HuH-7.5 (cell line): Measurements from ENCODE around the gene IRAK1.
A peak's percentile ranks its signal among the peaks of the same experiment; 100 is the strongest.

Experiments used
- DNase-seq: peaks from one replicate; pipeline ENCODE4 v3.0.0; 2011; ENCODE audit warnings: low spot score

The IRAK1 gene

GRCh38 chrX:154019633-154020528 is at the start of gene IRAK1:
IRAK1 (minus strand) TSS chrX:154019902; CDS start chrX:154019812, 90 bp downstream.
- DNase-seq = peak; percentile 50

DNA sequence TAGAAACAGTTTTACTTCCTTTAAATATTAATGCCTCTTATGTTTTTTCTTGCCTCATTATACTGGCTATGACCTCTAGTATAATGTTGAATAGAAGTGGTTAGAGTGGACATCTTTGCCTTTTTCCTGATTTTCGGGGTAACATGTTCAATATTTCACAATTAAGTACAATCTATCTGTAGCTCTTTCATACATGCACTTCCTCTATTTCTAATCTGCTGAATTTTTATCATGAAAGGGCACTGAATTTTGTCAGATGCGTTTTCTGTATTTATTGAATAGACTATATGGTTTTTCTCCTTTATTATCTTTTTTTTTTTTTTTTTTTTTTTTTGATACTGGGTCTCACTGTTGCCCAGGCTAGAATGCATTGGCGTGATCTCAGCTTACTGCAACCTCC is 48.9 kb upstream of the IRAK1 start:
- DNase-seq = no peak

- no peak for DNase-seq
Observed at GRCh38 chrX:154064637-154065435, 45.1 kb upstream of the IRAK1 start.

DNA sequence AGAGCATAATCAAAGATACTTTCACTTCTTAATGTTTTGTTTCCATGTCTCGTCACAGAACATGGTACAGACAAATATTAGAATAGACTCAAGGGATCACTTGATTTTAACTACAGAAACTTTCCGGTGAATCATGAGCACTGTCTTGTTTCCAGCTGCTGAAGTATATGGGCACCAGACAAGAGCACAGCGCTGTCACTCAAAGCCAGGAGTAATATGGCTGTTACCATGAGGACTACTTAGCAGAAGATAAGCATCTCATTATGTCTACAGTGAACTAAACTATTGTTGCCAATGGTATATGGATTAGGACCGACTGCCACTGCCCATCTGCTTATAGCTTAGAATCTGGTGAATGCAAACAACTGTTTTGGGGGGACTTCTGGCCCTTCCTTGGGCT is 43.5 kb upstream of the IRAK1 start:
- DNase-seq = no peak

DNA sequence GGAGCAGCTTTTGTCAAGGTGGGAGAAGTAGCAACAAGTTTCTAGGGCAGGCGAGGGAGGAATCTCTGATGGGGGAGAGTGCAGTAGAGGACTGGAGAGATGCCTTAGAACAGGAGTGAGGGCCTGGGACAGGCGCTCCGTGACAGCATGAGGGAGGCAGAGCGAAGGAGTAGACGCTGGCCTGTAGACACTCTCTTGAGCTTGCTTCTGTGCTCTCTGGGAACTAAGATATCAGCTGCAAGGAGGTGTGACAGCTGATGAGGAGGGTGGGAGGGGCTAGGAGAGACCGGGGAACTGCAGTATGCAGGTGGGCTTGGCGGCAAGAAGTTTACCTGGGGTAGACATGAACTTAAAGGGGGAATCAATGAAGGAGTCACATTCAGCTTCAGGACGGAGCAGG is 42.1 kb upstream of the IRAK1 start:
- DNase-seq = no peak

DNA sequence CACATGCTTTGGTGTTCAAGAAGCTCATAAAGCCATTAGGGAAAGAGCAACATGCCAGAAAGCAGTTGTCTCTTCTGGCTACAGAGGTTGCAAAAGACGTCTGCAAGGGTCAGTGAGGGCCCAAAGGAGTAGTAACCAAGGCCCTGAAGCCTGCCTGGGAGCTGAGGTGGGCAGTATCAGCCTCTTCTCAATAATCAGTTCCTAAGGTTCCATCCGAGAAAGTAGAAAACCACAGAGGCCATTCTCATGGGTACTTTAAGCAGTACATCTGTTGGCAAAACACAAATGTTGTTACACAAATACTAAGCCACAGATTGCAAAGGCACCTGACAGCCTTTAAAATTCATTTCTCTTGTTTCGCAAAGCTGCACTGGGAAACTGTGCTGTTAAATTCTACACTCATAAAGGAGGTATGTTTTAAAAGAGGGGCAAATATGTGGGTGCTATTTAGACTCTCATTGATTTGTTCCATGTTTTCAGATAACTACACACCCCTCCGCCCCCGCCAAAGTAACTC is 40.1 kb upstream of the IRAK1 start:
- DNase-seq = no peak

GRCh38 chrX:154059231-154059630 is 39.5 kb upstream of the IRAK1 start:
- no peak for DNase-seq

DNA sequence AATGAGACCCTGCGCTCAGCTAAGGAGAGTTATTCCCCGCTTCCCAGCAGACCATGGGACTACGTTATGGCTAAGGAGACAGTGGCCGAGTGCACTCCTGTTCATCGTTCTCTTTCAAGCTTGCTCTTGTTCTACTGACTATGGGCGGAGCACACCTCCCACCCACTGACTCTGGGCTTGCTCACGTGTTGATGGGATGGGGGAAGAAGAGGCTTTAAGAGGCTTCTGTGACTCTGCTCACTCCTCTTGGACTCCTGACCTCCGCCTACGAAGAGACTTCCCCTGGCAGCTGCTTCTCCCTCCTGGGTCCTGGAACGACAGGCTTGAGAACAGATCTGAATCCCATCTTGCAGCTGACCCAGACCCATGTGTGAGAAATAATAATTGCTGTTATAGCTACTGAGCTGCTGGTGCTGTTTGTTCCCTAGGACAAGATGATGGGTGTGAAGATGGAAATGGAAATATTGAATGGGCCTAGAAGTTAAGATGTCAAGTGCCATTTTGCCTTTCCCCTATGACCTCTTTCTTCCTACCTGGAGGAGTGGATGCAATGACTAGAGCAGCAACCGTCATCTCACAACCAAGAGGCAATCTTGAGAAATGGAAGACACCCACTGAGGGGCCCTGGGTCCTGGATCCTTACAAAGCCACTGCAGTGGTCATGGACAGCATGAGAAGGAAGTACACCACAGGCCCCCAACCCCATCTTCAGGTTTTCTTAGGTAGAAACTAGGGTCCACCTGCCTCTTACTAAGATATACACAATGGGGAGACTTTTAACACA is 38.7 kb upstream of the IRAK1 start:
- DNase-seq = no peak

GRCh38 chrX:154057791-154058190 is 38.1 kb upstream of the IRAK1 start:
- no peak for DNase-seq

- peak; percentile 37 for DNase-seq
Observed at GRCh38 chrX:154056770-154057241, 37.1 kb upstream of the IRAK1 start.

DNA sequence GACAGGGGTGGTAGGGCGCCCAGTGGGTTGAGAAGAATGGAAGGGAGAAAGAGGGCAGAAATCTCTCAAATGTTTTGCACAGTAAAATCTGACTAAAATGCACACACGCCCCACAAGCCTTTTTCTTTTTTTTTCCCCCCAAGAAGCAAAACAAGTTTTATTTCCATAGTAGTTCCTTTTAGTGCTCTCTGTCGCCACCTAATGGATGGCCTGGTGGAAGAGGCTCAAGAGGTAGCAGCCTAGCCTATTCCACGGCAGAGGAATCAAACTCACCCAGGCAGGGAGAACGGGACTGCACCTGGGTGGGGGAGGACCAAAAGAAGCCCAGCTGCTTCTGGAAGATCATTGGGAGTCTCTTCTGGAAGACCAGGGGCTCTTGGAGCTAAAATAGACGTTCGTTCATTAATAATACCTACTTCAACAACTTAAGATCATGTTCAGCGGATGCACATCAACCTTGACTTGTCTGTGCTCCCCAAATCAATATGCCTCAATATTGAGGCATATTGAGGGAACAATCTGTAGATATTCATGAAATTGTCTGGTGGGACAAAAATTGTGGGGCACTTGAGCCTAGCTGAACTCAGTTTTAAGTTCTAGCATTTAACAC is 31.6 kb upstream of the IRAK1 start:
- peak; percentile 23 for DNase-seq

GRCh38 chrX:154050113-154050495 is 30.4 kb upstream of the IRAK1 start:
- DNase-seq = no peak

DNA sequence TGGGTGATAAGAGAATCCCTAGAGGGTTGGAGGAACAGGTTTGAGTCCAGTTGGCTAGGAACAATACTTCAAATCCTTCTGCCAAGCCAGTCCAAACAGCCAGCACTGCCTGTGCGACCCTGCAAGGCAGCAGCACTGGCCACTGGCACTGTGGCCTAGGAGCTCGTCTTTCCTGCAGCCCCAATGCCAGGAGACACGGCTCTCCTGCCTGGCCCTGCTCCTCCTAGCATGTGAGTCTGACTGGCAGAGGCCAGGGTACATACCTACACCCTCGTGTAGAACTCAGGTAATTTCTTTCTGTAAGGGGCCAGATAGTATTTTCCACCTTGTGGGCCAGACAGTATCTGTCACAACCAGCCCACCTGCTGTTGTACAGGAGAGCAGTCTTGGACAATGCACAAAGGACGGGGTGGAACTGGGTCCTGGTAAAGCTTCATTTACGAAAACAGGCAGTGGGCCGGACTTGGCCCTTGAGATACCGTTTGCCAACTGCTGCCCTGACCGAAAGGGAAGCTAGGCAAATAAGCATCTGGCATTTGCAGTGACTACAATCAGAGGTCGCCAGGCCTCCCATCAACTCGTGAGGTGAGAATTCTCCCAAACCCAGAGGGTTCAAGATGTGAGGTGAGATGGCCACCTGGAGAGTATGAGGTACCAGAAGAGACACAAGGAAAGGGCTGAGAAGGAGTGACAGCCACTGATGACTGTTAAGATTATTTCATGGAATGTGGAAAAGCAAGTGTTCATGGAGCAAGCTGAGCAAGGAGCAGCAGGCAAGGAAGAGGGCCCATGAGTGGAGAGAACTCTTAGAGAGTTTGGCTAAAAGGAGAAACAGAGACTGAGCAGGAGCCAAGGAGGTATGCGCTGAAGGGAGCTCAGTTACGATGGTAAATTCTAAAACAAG is 29.8 kb upstream of the IRAK1 start:
- DNase-seq = no peak

GRCh38 chrX:154048398-154048797 is 28.7 kb upstream of the IRAK1 start:
- DNase-seq = no peak

DNA sequence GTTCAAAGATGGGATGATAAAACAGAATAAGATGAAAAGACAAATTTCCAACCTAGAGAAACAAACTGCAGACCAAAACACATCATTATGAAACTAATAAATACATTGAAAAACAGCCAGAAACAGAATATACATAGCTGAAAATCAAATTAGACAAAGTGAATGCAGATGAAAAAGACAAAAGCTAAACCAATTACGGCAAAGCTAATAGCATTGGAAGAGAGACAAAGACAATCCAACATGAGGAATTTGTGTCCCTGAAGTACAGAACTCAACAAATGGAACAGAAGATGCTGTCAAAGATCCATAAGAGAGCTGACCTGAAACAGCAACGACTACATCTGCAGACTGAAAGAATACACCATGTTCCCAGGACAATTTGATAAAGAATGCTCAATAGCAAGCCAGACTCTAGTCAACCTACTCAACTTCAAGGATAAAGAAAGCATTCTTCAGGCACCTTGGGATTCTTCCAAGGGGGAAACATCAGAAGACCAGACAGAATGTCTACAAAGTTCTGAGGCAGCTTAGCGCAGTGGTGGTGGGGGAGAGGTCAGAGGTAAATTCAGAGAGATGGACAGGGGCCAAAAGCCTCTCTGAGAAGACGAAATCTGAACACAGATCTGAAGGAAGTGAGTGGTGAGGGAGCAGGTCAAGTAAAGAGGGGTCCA is 27.4 kb upstream of the IRAK1 start:
- DNase-seq = no peak

- no peak for DNase-seq
Observed at GRCh38 chrX:154046031-154046781, 26.5 kb upstream of the IRAK1 start.

- no peak for DNase-seq
Observed at GRCh38 chrX:154044091-154044490, 24.4 kb upstream of the IRAK1 start.

GRCh38 chrX:154043003-154043763 is 23.5 kb upstream of the IRAK1 start:
- no peak for DNase-seq
